GM18511 (cell line): ENCODE results near the gene CMTR1.
A peak's percentile ranks its signal among the peaks of the same experiment; 100 is the strongest.
"Not testable (repeated sequence)": the region's sequence is repeated elsewhere in the genome, so short reads cannot be mapped to it uniquely, and the experiment has no call there.

ENCODE experiments used
- ATAC-seq: cut with Tn5 transposase; IDR thresholded peaks from one replicate; pipeline ENCODE4 v1.9.1; 2021; ENCODE audit warnings: mild to moderate bottlenecking, moderate library complexity; ENCODE audit not compliant: unreplicated experiment

Gene CMTR1

GRCh38 chr6:37432916-37433656, at the start of gene CMTR1:
TSS of gene CMTR1 (plus strand) at chr6:37433221. CDS start at chr6:37435630, 2,409 bp downstream.
- peak; percentile 86 for ATAC-seq

- ATAC-seq, result no peak
Observed at GRCh38 chr6:37388578-37388977, 44.4 kb upstream of the CMTR1 start.

GRCh38 chr6:37389857-37390256, 43.2 kb upstream of the CMTR1 start:
- ATAC-seq, result no peak

- no peak for ATAC-seq
Observed at GRCh38 chr6:37391120-37391519, 41.9 kb upstream of the CMTR1 start.

- ATAC-seq, result no peak
Observed at GRCh38 chr6:37392821-37393220, 40.2 kb upstream of the CMTR1 start.

GRCh38 chr6:37393381-37393929, 39.6 kb upstream of the CMTR1 start:
- no peak for ATAC-seq

- ATAC-seq, result no peak
Observed at GRCh38 chr6:37396571-37397180, 36.3 kb upstream of the CMTR1 start.

- no peak for ATAC-seq
Observed at GRCh38 chr6:37399131-37399530, 33.9 kb upstream of the CMTR1 start.

- ATAC-seq, result no peak
Observed at GRCh38 chr6:37399795-37400490, 33.1 kb upstream of the CMTR1 start.

GRCh38 chr6:37401658-37402057, 31.4 kb upstream of the CMTR1 start:
- ATAC-seq, result not testable (repeated sequence)

- ATAC-seq, result no peak
Observed at GRCh38 chr6:37406726-37407341, 26.2 kb upstream of the CMTR1 start.

- no peak for ATAC-seq
Observed at GRCh38 chr6:37407948-37408347, 25.1 kb upstream of the CMTR1 start.

GRCh38 chr6:37409501-37409900, 23.5 kb upstream of the CMTR1 start:
- no peak for ATAC-seq

GRCh38 chr6:37417393-37417792, 15.6 kb upstream of the CMTR1 start:
- ATAC-seq, result no peak

- no peak for ATAC-seq
Observed at GRCh38 chr6:37418722-37419121, 14.3 kb upstream of the CMTR1 start.

- ATAC-seq, result no peak
Observed at GRCh38 chr6:37426058-37426944, 6.7 kb upstream of the CMTR1 start.

GRCh38 chr6:37426945-37427510, 6.0 kb upstream of the CMTR1 start:
- no peak for ATAC-seq

- no peak for ATAC-seq
Observed at GRCh38 chr6:37429352-37429750, 3.7 kb upstream of the CMTR1 start.

GRCh38 chr6:37432590-37432915, 468 bp upstream of the CMTR1 start:
- no peak for ATAC-seq

- ATAC-seq, result peak; percentile 38
Observed at GRCh38 chr6:37433657-37434271, 743 bp downstream of the CMTR1 start.
